SK-N-SH (cell line): Measurements from ENCODE around the gene PROX1. TPM values are rescaled to one million over a fixed set of nuclear protein-coding genes. Genes with fewer than 3 reads are reported as not detected.

ENCODE experiments used
- CTCF ChIA-PET: fragments of 300-600, 350-600 bp; formaldehyde crosslinking; extraction: SDS; loops from one replicate; lab custom pipeline; 2021; lab: Yijun Ruan, JAX
- POLR2A ChIA-PET: fragments of 350-600 bp; sonication (Branson Sonifier 250); formaldehyde crosslinking; extraction: SDS; loops from one replicate; lab custom pipeline; 2020; ENCODE audit warnings: antibody characterized with exemption, inconsistent platforms; lab: Yijun Ruan, JAX
- DNase-seq: peaks from one replicate; pipeline ENCODE4 v3.0.0; 2012
- H2AFZ ChIP-seq: fragments of 200-600 bp; sonication (generic); 2 replicates; pipeline ENCODE4 v1.8.1; 2016; ENCODE audit warnings: antibody characterized with exemption, mild to moderate bottlenecking, low read depth
- H3F3A ChIP-seq: fragments of 200-600 bp; sonication (generic); replicated peaks from 2 replicates; pipeline ENCODE3; 2016; ENCODE audit warnings: antibody characterized with exemption, mild to moderate bottlenecking; ENCODE audit not compliant: insufficient read depth
- H3K27ac ChIP-seq, 2 experiments: fragments of 200-500 bp in 1 of 2; fragments of 200-600 bp in 1 of 2; sonication (Bioruptor generic) in 1 of 2; sonication (generic), shearing (Covaris generic) in 1 of 2; 2 replicates each; pipeline versions ENCODE4 v1.5.1 to v1.6.1; 2014 to 2016; ENCODE audit warnings: low read depth in 2 of 2, inconsistent platforms in 1 of 2, low read length in 1 of 2, mild to moderate bottlenecking in 1 of 2, mixed read lengths in 1 of 2
- H3K27me3 ChIP-seq: fragments of 200-600 bp; sonication (generic), shearing (Covaris generic); 2 replicates; pipeline ENCODE4 v1.6.1; 2016; ENCODE audit warnings: mixed run types; ENCODE audit not compliant: insufficient read depth
- H3K36me3 ChIP-seq, 2 experiments: fragments of 200-500 bp in 1 of 2; fragments of 200-600 bp in 1 of 2; sonication (Bioruptor generic) in 1 of 2; sonication (generic) in 1 of 2; replicated peaks in 1 of 2; 2 replicates each; pipeline versions ENCODE3 to v1.5.1; 2014 to 2016; ENCODE audit warnings: low read length in 1 of 2, mild to moderate bottlenecking in 1 of 2; ENCODE audit not compliant: insufficient read depth in 2 of 2, control insufficient read depth in 1 of 2
- H3K4me1 ChIP-seq, 2 experiments: fragments of 200-500 bp in 1 of 2; fragments of 200-600 bp in 1 of 2; sonication (Bioruptor generic) in 1 of 2; sonication (generic), shearing (Covaris generic) in 1 of 2; 2 replicates each; pipeline versions ENCODE4 v1.5.1 to v1.6.1; 2014 to 2016; ENCODE audit warnings: low read depth in 1 of 2, low read length in 1 of 2, mixed run types in 1 of 2; ENCODE audit not compliant: insufficient read depth in 2 of 2, control insufficient read depth in 1 of 2
- H3K4me2 ChIP-seq: fragments of 200-600 bp; sonication (generic), shearing (Covaris generic); 2 replicates; pipeline ENCODE4 v1.6.1; 2017; ENCODE audit warnings: mixed run types
- H3K4me3 ChIP-seq, 2 experiments: fragments of 200-500 bp in 1 of 2; fragments of 200-600 bp in 1 of 2; sonication (Bioruptor generic) in 1 of 2; sonication (generic), shearing (Covaris generic) in 1 of 2; 2 replicates each; pipeline versions ENCODE4 v1.5.1 to v1.8.1; 2014 to 2016; ENCODE audit warnings: low read depth in 2 of 2, inconsistent platforms in 1 of 2, low read length in 1 of 2, mild to moderate bottlenecking in 1 of 2, mixed read lengths in 1 of 2, moderate library complexity in 1 of 2
- H3K79me2 ChIP-seq: fragments of 200-600 bp; sonication (generic); 2 replicates; pipeline ENCODE4 v1.8.1; 2017; ENCODE audit warnings: mild to moderate bottlenecking; ENCODE audit not compliant: insufficient read depth
- H3K9ac ChIP-seq: fragments of 200-600 bp; sonication (generic); 2 replicates; pipeline ENCODE4 v1.6.1; 2017; ENCODE audit warnings: mixed run types
- H3K9me2 ChIP-seq: fragments of 200-600 bp; sonication (generic); 2 replicates; pipeline ENCODE4 v1.6.1; 2017; ENCODE audit warnings: mixed run types
- H3K9me3 ChIP-seq: fragments of 200-600 bp; sonication (generic); 2 replicates; pipeline ENCODE4 v1.6.1; 2017; ENCODE audit warnings: mixed run types, mild to moderate bottlenecking, moderate library complexity
- H4K20me1 ChIP-seq: fragments of 200-600 bp; sonication (generic); 2 replicates; pipeline ENCODE4 v1.6.1; 2017; ENCODE audit warnings: mild to moderate bottlenecking, mixed run types; ENCODE audit not compliant: insufficient read depth
- CHD2 ChIP-seq: fragments of 150-350 bp; IDR thresholded peaks from 2 replicates; pipeline ENCODE4 v1.6.1; 2018; ENCODE audit warnings: low read length; ENCODE audit not compliant: partially characterized antibody
- CTCF ChIP-seq: fragments of 200-600 bp; sonication (generic); IDR thresholded peaks from 2 replicates; pipeline ENCODE4 v1.6.1; 2017; ENCODE audit warnings: antibody characterized with exemption, mild to moderate bottlenecking, moderate library complexity
- FOSL2 ChIP-seq: IDR thresholded peaks from 2 replicates; pipeline ENCODE4 v1.4.0; 2012; ENCODE audit warnings: low read depth, mild to moderate bottlenecking, moderate library complexity, borderline replicate concordance
- FOXM1 ChIP-seq: IDR thresholded peaks from 2 replicates; pipeline ENCODE4 v1.4.0; 2012; ENCODE audit warnings: low read depth, mild to moderate bottlenecking
- IRF3 ChIP-seq: fragments of 150-350 bp; IDR thresholded peaks from 2 replicates; pipeline ENCODE4 v1.6.1; 2016; ENCODE audit warnings: mild to moderate bottlenecking, low read depth, low read length
- JUND ChIP-seq: IDR thresholded peaks from 2 replicates; pipeline ENCODE4 v1.4.0; 2012
- MEF2A ChIP-seq: IDR thresholded peaks from 2 replicates; pipeline ENCODE4 v1.4.0; 2012; ENCODE audit warnings: low read depth, borderline replicate concordance
- MXI1 ChIP-seq: IDR thresholded peaks from 2 replicates; pipeline ENCODE4 v1.6.1; 2012; ENCODE audit warnings: mild to moderate bottlenecking, low read depth, low read length, improper control_type of control experiment
- NRF1 ChIP-seq: IDR thresholded peaks from 2 replicates; pipeline ENCODE4 v1.6.1; 2012; ENCODE audit warnings: low read depth, mild to moderate bottlenecking, low read length
- PBX3 ChIP-seq: IDR thresholded peaks from 2 replicates; pipeline ENCODE4; 2012
- POLR2AphosphoS5 ChIP-seq: IDR thresholded peaks from 2 replicates; pipeline ENCODE4 v1.6.1; 2012; ENCODE audit warnings: low read depth, low read length
- RAD21 ChIP-seq: IDR thresholded peaks from 2 replicates; pipeline ENCODE4 v1.6.1; 2012; ENCODE audit warnings: mild to moderate bottlenecking, low read length
- RFX5 ChIP-seq: IDR thresholded peaks from 2 replicates; pipeline ENCODE4 v1.6.1; 2012; ENCODE audit warnings: mild to moderate bottlenecking, improper control_type of control experiment, low read length
- RXRA ChIP-seq: IDR thresholded peaks from 2 replicates; pipeline ENCODE4 v1.4.0; 2012; ENCODE audit warnings: low read depth, mild to moderate bottlenecking, borderline replicate concordance
- TAF1 ChIP-seq: IDR thresholded peaks from 2 replicates; pipeline ENCODE4 v1.6.1; 2012; ENCODE audit warnings: low read depth, mild to moderate bottlenecking, low read length, moderate library complexity, borderline replicate concordance
- TEAD4 ChIP-seq: IDR thresholded peaks from 2 replicates; pipeline ENCODE4 v1.4.0; 2012; ENCODE audit warnings: mild to moderate bottlenecking, borderline replicate concordance; ENCODE audit not compliant: insufficient read depth
- USF1 ChIP-seq: IDR thresholded peaks from 2 replicates; pipeline ENCODE4 v1.4.0; 2012; ENCODE audit warnings: low read depth, borderline replicate concordance
- ZBTB33 ChIP-seq: IDR thresholded peaks from 2 replicates; pipeline ENCODE4 v1.4.0; 2012; ENCODE audit warnings: low read depth, borderline replicate concordance
- WGBS: methylation state at CpG from one replicate; pipeline ENCODE4 v1.1.6; 2017; ENCODE audit warnings: low lambda C conversion rate; 5-methylcytosine and 5-hydroxymethylcytosine counted together
- polyA plus RNA-seq, 3 experiments: library from polyadenylated mRNA; depleted of rRNA; stranded (reverse); fragments of >200 nt; gene quantifications; 2 replicates each; pipeline ENCODE4 v1.2.3, GENCODE V29; 2012

PROX1 gene
- polyA plus RNA-seq, 1 of the 3 experiments (the other 2 are of a cell fraction) = 0.25 TPM

GRCh38 chr1:214075305-214075998 lies 87.7 kb downstream of the PROX1 start:
- no peaks in the 10 kb centered on the region; a peak in 1 of 4 replicates for H3K4me1 ChIP-seq
- TF ChIP-seq NRF1 = no peak
- TF ChIP-seq IRF3 = no peak
- no peak for TF ChIP-seq CHD2
- no peak for TF ChIP-seq TEAD4
- TF ChIP-seq FOXM1 = no peak
- TF ChIP-seq FOSL2 = no peak
- no peak for TF ChIP-seq MXI1
- no peak for TF ChIP-seq JUND
- TF ChIP-seq POLR2AphosphoS5 = no peak
- no peak for TF ChIP-seq PBX3
- TF ChIP-seq RAD21 = no peak
- TF ChIP-seq, all 33 proteins: peak for 0
- Histone ChIP-seq H3K27ac (no peak overlapping the region), H4K20me1 (no peaks in the 10 kb centered on the region), H2AFZ (no peak overlapping the region), H3K9ac (no peak overlapping the region), H3K4me2 (no peak overlapping the region), H3F3A (no peaks in the 10 kb centered on the region), H3K4me3 (no peak overlapping the region), H3K27me3 (no peaks in the 10 kb centered on the region), H3K36me3 (no peaks in the 10 kb centered on the region), H3K79me2 (no peaks in the 10 kb centered on the region), H3K9me2 (no peaks in the 10 kb centered on the region), H3K9me3 (no peaks in the 10 kb centered on the region)
- no peak for DNase-seq
- ChIA-PET POLR2A (no interaction called here), CTCF (no interaction called here)
- WGBS = 33% methylated on average over 5 of the region's 5 CpGs

GRCh38 chr1:214075999-214076707 lies 88.4 kb downstream of the PROX1 start:
- Histone ChIP-seq H3K4me2 (no peak overlapping the region), H3K27me3 (no peaks in the 10 kb centered on the region), H3F3A (no peaks in the 10 kb centered on the region), H3K36me3 (no peaks in the 10 kb centered on the region), H3K79me2 (no peaks in the 10 kb centered on the region), H3K27ac (no peak overlapping the region), H2AFZ (no peak overlapping the region), H3K4me1 (no peaks in the 10 kb centered on the region; a peak in 1 of 4 replicates), H3K9ac (no peak overlapping the region), H3K9me2 (no peaks in the 10 kb centered on the region), H4K20me1 (no peaks in the 10 kb centered on the region), H3K9me3 (no peaks in the 10 kb centered on the region), H3K4me3 (no peak overlapping the region)
- 49% methylated on average over 16 of the region's 16 CpGs for WGBS
- no peak for DNase-seq
- POLR2A ChIA-PET = no interaction called here
- CTCF ChIA-PET = no interaction called here
- TF ChIP-seq FOXM1 = no peak
- TF ChIP-seq TAF1 = no peak
- TF ChIP-seq ZBTB33 = no peak
- TF ChIP-seq MEF2A = no peak
- no peak for TF ChIP-seq POLR2AphosphoS5
- no peak for TF ChIP-seq FOSL2
- TF ChIP-seq RFX5 = no peak
- TF ChIP-seq RXRA = no peak
- TF ChIP-seq CTCF = no peak
- no peak for TF ChIP-seq USF1
- no peak for TF ChIP-seq RAD21
